PC-9 (cell line): Measurements from ENCODE around the gene VAV3. TPM values are rescaled to one million over a fixed set of nuclear protein-coding genes. Genes with fewer than 3 reads are reported as not detected.
"Not testable (repeated sequence)": the region's sequence is repeated elsewhere in the genome, so short reads cannot be mapped to it uniquely, and the experiment has no call there.

ENCODE experiments used
- BruUV-seq: library from RNA; stranded (reverse); fragments of 400-500 nt; replicated peaks from 2 replicates; lab custom pipeline; 2021; lab: Mats Ljungman, UMichigan
- CTCF ChIA-PET: fragments of 300-600 bp; sonication (Branson Sonifier 250); formaldehyde crosslinking; loops from one replicate; lab custom pipeline; 2022; ENCODE audit warnings: antibody characterized with exemption; lab: Charles Lee
- POLR2A ChIA-PET: fragments of 300-600 bp; sonication (Branson Sonifier 250); formaldehyde crosslinking; loops from one replicate; lab custom pipeline; 2022; ENCODE audit warnings: antibody characterized with exemption; ENCODE audit not compliant: unreplicated experiment; lab: Charles Lee
- DNase-seq, 2 experiments: peaks; one replicate each; pipeline versions ENCODE4 v3.0.0 to v3.0.0-alpha.2; 2015 to 2022; ENCODE audit warnings: mixed read lengths in 1 of 2
- H2AFZ ChIP-seq: fragments of 200-600 bp; sonication (generic); 2 replicates; pipeline ENCODE4 v1.8.1; 2017; ENCODE audit warnings: antibody characterized with exemption
- H3F3A ChIP-seq: fragments of 200-600 bp; sonication (generic); 2 replicates; pipeline ENCODE4 v1.8.1; 2017; ENCODE audit warnings: antibody characterized with exemption, mild to moderate bottlenecking, low read depth; ENCODE audit not compliant: insufficient read depth
- H3K27ac ChIP-seq: fragments of 200-600 bp; sonication (generic); 2 replicates; pipeline ENCODE4 v1.6.1; 2016; ENCODE audit warnings: mixed run types
- H3K27me3 ChIP-seq: fragments of 200-600 bp; sonication (generic); 2 replicates; pipeline ENCODE4 v1.6.1; 2016; ENCODE audit warnings: low read depth, mixed run types; ENCODE audit not compliant: insufficient read depth
- H3K36me3 ChIP-seq: fragments of 200-600 bp; sonication (generic); 2 replicates; pipeline ENCODE4 v1.6.1; 2016; ENCODE audit warnings: low read depth, mixed run types
- H3K4me1 ChIP-seq: fragments of 200-600 bp; sonication (generic); replicated peaks from 2 replicates; pipeline ENCODE4 v1.6.1; 2016; ENCODE audit warnings: mixed run types; ENCODE audit not compliant: insufficient read depth
- H3K4me2 ChIP-seq: fragments of 200-600 bp; sonication (generic); 2 replicates; pipeline ENCODE4 v1.6.1; 2017; ENCODE audit warnings: mixed run types
- H3K4me3 ChIP-seq: fragments of 200-600 bp; sonication (generic); 2 replicates; pipeline ENCODE4 v1.6.1; 2016; ENCODE audit warnings: mixed run types
- H3K79me2 ChIP-seq: fragments of 200-600 bp; sonication (generic); 2 replicates; pipeline ENCODE4 v1.6.1; 2017; ENCODE audit warnings: low read depth, mixed run types
- H3K9me2 ChIP-seq: fragments of 200-600 bp; sonication (generic); 2 replicates; pipeline ENCODE4 v1.8.1; 2017; ENCODE audit warnings: mild to moderate bottlenecking; ENCODE audit not compliant: insufficient read depth
- H3K9me3 ChIP-seq: fragments of 200-600 bp; sonication (generic); 2 replicates; pipeline ENCODE4 v1.8.1; 2016; ENCODE audit warnings: low read depth; ENCODE audit not compliant: insufficient read depth
- H4K20me1 ChIP-seq: fragments of 200-600 bp; sonication (generic); 2 replicates; pipeline ENCODE4 v1.8.1; 2017; ENCODE audit not compliant: insufficient read depth
- EZH2 ChIP-seq: fragments of 200-600 bp; sonication (generic); IDR thresholded peaks from 2 replicates; pipeline ENCODE4 v1.8.0; 2017; ENCODE audit warnings: antibody characterized with exemption, low read depth
- intact Hi-C: fragments of 100-400 bp; cut with micrococcal nuclease; formaldehyde crosslinking; loops from one replicate; pipeline ENCODE4 v1.10.0; 2022; ENCODE audit not compliant: unreplicated experiment
- total RNA-seq: library from RNA; stranded (reverse); gene quantifications from 2 replicates; pipeline ENCODE4 v1.2.3, GENCODE V29; 2021
- TF ChIP-seq, protein P1 (sequence below): fragments of 200-600 bp; sonication (generic); conservative IDR thresholded peaks from 2 replicates; pipeline ENCODE4 v1.6.1; 2017; ENCODE audit warnings: mixed run types, antibody characterized with exemption, mild to moderate bottlenecking, moderate library complexity

Gene VAV3
- total RNA-seq, 1 experiment from 2014 or later: 1.7 TPM

DNA sequence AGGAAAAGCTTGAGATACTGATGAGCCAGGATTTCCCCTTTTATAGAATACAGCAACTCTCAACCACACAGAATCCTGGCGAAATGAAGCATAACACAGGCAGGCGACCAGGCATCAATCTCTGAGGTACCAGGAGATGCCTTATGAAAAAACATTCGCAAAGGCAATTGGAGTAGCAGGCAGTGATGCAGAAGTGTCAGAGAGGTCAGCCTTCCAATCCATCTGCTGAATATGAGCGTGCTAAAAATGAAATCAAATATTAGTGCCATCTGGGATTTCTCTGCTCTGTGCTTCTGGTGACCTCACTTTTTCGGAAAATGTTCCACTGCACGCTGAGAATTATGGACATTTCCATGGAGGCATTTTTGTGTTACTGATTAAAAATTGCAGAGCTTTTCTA is 258.8 kb downstream of the VAV3 start:
- POLR2A ChIA-PET: no interaction called here
- no peaks in the 10 kb centered on the region for H3F3A ChIP-seq
- H3K27me3 ChIP-seq: no peaks in the 10 kb centered on the region
- H4K20me1 ChIP-seq: no peaks in the 10 kb centered on the region
- H2AFZ ChIP-seq: no peak overlapping the region
- H3K4me1 ChIP-seq: no peaks in the 10 kb centered on the region
- H3K9me3 ChIP-seq: 0 out of 2 replicates have a peak, but pooled peaks cover 3% of the 10 kb centered on the region
- peak in 1 of 2 experiments; percentile 31 for DNase-seq
- BruUV-seq: no TSS peak
- intact Hi-C loops: no loop called here
- no peak overlapping the region for H3K27ac ChIP-seq
- H3K4me3 ChIP-seq: no peak overlapping the region
- TF ChIP-seq EZH2: no peak
- TF ChIP-seq, protein P1, sequence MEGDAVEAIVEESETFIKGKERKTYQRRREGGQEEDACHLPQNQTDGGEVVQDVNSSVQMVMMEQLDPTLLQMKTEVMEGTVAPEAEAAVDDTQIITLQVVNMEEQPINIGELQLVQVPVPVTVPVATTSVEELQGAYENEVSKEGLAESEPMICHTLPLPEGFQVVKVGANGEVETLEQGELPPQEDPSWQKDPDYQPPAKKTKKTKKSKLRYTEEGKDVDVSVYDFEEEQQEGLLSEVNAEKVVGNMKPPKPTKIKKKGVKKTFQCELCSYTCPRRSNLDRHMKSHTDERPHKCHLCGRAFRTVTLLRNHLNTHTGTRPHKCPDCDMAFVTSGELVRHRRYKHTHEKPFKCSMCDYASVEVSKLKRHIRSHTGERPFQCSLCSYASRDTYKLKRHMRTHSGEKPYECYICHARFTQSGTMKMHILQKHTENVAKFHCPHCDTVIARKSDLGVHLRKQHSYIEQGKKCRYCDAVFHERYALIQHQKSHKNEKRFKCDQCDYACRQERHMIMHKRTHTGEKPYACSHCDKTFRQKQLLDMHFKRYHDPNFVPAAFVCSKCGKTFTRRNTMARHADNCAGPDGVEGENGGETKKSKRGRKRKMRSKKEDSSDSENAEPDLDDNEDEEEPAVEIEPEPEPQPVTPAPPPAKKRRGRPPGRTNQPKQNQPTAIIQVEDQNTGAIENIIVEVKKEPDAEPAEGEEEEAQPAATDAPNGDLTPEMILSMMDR: no peak
- H3K36me3 ChIP-seq: no peaks in the 10 kb centered on the region
- H3K9me2 ChIP-seq: no peaks in the 10 kb centered on the region
- H3K79me2 ChIP-seq: no peaks in the 10 kb centered on the region
- H3K4me2 ChIP-seq: no peak overlapping the region
- CTCF ChIA-PET: no interaction called here

GRCh38 chr1:107704911-107705310 is 260.1 kb downstream of the VAV3 start:
- Histone ChIP-seq H3K4me1 (no peaks in the 10 kb centered on the region), H3K4me2 (no peak overlapping the region), H3F3A (no peaks in the 10 kb centered on the region), H3K79me2 (no peaks in the 10 kb centered on the region), H3K27me3 (no peaks in the 10 kb centered on the region), H3K27ac (no peak overlapping the region), H4K20me1 (no peaks in the 10 kb centered on the region), H3K9me2 (no peaks in the 10 kb centered on the region), H3K4me3 (no peak overlapping the region), H3K9me3 (0 out of 2 replicates have a peak, but pooled peaks cover 3% of the 10 kb centered on the region), H2AFZ (no peak overlapping the region), H3K36me3 (no peaks in the 10 kb centered on the region)
- intact Hi-C loops: no loop called here
- TF ChIP-seq, protein P1: no peak
- no peak for TF ChIP-seq EZH2
- ChIA-PET POLR2A (no interaction called here), CTCF (no interaction called here)
- DNase-seq: peak in 1 of 2 experiments; percentile 33
- no TSS peak for BruUV-seq

GRCh38 chr1:107702946-107703571 is 261.9 kb downstream of the VAV3 start:
- DNase-seq: peak in 1 of 2 experiments; percentile 45
- Histone ChIP-seq H3K27ac (no peak overlapping the region), H3K9me2 (no peaks in the 10 kb centered on the region), H3K36me3 (no peaks in the 10 kb centered on the region), H3K9me3 (0 out of 2 replicates have a peak, but pooled peaks cover 3% of the 10 kb centered on the region), H3K4me3 (no peak overlapping the region), H3F3A (no peaks in the 10 kb centered on the region), H3K27me3 (no peaks in the 10 kb centered on the region), H2AFZ (no peak overlapping the region), H3K4me2 (no peak overlapping the region), H3K79me2 (no peaks in the 10 kb centered on the region), H3K4me1 (no peaks in the 10 kb centered on the region), H4K20me1 (no peaks in the 10 kb centered on the region)
- ChIA-PET CTCF (no interaction called here), POLR2A (interaction anchor here (0.6 kb wide), 1 partner anchor 1639 kb away, joined by 4 read pairs; no protein-coding TSS in a partner anchor)
- no peak for TF ChIP-seq EZH2
- TF ChIP-seq, protein P1: no peak
- BruUV-seq: no TSS peak
- intact Hi-C loops: no loop called here

DNA sequence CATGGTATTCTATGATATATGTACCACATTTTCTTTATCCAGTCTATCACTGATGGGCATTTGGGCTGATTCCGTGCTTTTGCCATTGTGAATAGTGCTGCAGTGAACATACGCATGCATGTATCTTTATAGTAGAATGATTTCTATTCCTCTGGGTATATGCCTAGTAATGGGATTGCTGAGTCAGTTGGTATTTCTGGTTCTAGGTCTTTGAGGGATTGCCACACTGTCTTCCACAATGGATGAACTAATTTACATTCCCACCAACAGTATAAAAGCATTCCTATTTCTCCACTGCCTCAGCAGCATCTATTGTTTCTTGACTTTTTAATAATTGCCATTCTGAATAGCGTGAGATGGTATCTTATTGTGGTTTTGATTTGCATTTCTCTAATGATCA is 264.3 kb downstream of the VAV3 start:
- H3K27ac ChIP-seq: not testable (repeated sequence)

More for the DNA sequence above, 264.3 kb downstream of the VAV3 start:
- DNase-seq, POLR2A ChIA-PET, CTCF ChIA-PET, H3K4me3 ChIP-seq, intact Hi-C loops, H3K4me2 ChIP-seq, H3K27me3 ChIP-seq, H3K36me3 ChIP-seq, H3K9me2 ChIP-seq, H4K20me1 ChIP-seq, H3K4me1 ChIP-seq, H3F3A ChIP-seq, H2AFZ ChIP-seq, H3K79me2 ChIP-seq, H3K9me3 ChIP-seq, BruUV-seq: not testable (repeated sequence)
